HG03139 (cell line): ENCODE data around the gene PIGB.
"Not testable (repeated sequence)": the region's sequence is repeated elsewhere in the genome, so short reads cannot be mapped to it uniquely, and the experiment has no call there.

Experiments
- ATAC-seq: cut with Tn5 transposase; IDR thresholded peaks from one replicate; pipeline ENCODE4 v1.9.1; 2021; ENCODE audit not compliant: unreplicated experiment

PIGB gene

DNA sequence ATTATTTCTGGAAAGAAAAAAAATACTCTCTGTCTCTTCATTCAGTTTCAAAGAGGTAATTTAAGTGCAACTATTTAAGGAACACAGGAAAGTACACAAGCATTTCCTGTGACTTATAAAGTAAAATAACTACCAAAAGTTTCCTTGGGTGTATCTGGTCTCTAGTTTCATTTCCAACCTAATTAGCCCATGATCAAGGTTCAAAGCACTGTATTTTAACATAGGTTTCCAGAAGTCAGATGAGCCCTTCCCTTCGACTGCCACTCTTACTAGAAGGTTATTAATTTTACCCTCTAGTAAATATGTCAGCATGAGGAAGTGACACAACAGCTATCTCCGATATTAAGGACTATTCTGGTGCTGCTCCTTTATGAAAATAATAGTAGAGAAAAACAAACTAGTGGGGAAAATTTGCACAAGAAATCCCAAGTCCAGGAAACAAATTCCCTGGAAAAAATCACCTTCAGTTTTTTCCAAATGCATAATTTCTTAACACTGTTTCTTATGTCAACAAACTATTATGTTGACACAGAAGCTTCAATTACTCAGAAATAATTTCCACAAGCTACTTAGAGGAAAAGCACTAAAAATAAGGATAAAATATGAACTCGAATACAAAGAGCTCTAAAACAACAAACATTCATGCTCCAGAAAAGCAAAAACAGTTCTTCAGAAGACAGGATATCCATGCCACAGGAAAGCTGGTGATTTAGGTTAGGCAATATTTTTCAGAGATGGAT is 53.8 kb downstream of the PIGB start:
- no peak for ATAC-seq

DNA sequence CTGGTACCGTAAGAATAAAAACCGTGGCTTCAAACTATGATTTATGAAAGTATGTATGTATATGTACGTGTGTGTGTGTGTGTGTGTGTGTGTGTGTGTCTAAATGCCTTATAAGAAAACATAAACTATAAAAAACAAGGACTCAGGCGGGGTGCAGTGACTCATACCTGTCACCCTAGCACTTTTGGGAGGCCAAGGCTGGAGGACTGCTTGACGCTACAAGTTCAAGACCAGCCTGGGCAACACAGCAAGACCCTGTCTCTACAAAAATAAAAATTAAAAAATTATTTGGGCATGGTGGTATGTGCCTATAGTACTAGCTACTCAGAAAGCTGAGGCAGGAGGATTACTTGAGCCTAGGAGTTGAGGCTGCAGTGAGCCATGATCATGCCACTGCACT is 60.1 kb downstream of the PIGB start:
- ATAC-seq, result no peak

DNA sequence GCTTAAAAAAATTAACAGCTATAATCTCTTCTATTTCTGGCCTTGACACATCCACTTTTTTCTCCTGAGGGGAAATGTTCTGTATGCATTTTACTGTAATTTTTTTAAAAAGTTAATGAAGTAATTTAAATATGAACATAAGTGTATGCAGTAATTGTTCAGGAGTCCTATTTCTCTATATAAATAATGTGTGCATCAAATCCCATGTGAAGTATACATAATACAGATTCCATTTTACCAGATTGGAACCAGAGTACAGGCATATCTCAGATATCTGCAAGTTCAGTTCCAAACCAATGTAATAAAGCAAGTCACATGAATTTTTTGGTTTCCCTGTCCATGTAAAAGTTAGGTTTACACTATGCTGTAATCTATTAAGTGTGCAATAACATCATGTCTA is 62.6 kb downstream of the PIGB start:
- ATAC-seq, result no peak

DNA sequence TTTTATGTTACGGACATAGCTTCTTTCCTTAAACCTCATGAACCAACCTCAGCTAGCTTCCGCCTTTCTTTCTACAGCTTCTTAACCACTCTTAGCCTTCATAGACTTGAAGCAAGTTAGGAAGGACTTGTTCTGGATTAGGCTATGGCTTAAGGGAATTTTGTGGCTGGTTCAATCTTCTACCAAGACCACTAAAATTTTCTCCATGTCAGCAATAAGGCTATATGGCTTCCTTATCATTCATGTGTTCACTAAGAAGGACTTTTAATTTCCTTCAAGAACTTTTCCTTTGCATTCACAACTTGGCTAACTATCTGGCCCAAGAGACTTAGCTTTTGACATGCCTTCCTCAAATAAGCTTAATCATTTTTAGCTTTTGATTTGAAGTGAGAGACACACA is 64.7 kb downstream of the PIGB start:
- no peak for ATAC-seq

DNA sequence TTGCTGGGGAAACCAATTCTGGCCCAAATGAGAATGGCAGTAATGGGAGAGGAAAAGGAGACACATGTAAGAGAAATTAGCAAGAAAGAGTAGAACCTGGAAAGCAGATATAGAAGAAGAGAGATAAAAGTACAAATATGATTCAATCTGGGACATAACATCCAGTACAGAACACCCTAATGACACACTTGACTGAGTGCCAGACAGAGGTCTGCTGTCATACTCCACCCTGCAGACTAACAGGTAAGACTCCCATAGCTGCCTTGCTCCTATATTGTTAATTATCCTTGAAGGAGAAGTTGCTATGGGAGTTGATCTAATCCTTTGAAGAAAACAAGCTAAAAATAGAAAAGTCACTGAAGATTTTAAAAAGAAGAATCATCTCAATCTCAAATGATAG is 68.0 kb downstream of the PIGB start:
- ATAC-seq, result no peak

DNA sequence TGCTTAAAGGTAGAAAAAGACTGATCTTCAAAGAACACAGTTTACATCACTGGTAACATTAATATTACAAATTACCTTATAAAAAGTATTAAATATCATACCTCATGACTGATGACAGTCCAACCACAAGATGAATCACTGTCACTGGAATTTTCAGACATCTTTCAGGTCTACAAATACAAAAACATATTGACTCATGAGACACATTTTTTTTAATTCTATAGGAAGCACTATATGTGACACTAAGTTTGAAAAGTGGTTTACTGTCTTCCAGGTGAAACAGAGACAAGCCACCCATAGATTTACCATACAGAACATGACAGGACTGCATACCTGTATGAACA is 70.2 kb downstream of the PIGB start:
- ATAC-seq, result no peak

DNA sequence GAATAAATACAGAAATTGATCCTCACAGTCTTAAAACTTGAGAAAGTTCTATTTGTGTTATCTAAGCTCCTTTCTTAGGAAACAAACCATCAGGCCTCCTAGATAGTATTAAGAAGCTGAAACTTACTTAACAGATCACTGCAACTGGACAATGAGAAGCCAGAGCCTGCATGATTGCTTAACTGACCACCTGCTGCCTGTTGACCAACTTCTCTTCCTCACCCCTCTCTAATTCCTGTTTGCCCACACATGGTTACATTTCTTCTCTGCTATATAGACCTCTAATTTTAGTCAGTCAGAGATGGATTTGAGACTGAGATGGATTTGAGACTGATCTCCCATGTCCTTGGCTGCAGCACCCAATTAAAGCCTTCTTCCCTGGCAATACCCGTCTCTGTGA is 75.7 kb downstream of the PIGB start:
- no peak for ATAC-seq

DNA sequence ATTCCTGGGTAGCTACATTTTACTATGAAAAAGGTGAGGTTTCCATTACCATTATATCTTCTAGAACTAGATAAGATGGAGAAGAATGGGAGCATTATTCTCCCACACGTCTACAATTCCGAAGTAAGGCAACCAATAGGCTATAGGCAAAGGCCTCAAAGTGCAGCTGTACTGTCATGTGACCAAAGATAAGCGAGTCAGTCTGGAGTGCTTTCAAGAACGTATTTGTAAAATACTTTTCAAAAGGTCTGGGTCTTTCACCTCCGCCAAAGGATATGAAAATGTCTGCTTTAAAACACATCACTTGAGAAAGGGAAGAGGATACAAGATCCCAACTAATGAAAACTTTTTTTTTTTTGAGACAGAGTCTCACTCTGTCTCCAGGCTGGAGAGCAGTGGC is 79.2 kb downstream of the PIGB start:
- no peak for ATAC-seq

DNA sequence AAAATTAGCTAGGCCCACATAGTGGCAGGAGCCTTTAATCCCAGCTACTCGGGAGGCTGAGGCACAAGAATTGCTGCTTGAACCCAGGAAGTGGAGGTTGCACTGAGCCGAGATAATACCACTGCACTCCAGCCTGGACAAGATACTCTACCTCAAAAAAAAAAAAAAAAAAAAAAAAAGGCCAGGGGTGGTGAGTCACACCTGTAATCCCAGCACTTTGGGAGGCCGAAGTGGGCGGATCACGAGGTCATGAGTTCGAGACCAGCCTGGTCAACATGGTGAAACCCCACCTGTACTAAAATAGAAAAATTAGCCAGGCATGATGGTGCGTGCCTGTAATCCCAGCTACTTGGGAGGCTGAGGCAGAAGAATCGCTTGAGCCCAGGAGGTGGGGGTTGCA is 81.0 kb downstream of the PIGB start:
- ATAC-seq, result not testable (repeated sequence)

DNA sequence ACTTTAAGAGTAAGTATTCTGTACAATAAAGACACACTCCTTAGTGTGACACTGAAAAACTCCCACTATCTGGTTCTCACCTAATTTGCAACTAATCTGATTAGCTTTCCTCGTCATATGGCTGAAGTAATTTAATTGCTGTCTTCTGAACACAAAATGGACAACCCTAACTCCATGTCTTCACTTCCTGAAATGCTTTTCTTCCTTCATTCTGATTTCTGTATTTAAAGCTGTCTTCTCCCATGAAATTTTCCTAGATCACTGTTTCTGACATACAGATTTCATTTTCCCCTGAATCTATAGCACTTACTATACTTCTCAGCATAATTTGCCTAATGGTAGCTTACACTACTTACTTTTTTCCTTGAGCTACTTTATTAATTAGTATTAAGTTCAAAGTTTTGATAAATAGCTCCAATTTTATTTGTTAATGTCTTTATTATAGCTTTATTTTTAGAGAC is 82.8 kb downstream of the PIGB start:
- ATAC-seq, result no peak

DNA sequence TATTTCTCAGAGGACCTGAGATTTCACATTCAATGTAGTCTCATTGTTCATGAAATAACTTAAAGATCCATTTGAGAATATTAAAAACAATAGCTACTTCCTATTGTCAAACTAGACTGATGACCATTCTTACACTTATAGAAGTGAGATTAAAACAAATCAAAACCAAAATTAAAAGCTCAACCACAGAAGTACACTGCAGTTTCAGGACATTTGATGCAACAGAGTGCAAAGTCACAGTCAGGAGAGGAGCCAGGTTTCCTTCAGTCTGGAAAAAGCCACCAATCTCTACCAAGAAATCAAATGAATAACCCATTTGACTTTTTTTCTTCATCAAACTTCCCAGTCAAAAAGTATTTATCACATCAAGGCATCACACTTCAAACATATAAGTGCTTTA is 83.7 kb downstream of the PIGB start:
- ATAC-seq, result no peak

DNA sequence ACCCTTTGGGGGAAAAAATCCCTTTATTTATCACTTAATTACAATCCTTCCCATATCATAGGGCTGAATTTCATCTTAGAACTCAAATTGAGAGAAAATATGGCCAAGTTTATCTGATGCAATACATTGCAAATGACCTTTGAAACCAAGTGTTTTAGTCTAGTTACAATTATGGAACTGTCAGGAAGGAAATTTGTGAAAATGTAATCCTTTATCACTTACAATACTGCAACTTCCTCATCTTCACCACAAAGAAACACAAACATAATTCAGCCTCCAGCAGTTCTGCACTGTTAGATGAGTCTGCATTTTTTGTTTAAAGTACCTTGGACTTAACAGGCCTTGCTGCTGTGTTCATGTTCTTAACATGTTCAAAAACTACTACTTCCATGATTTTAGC is 84.5 kb downstream of the PIGB start:
- ATAC-seq, result no peak
